ENCODE measurements around the gene RIPOR2. TPM values are rescaled to one million over a fixed set of nuclear protein-coding genes. Genes with fewer than 3 reads are reported as not detected.

The RIPOR2 gene
- total and polyA plus RNA-seq, 2 of the 13 experiments (the other 11 are each of a cell fraction or from before 2014, with no cell fraction given): 0.02 to 0.05 TPM

- 0 out of 5 replicates have a peak, but pooled peaks cover 0 to 3% of the 10 kb centered on the region in 2 experiments for H3K27me3 ChIP-seq (ENCODE audit: control insufficient read depth in 1 of 2, insufficient read depth in 2 of 2, low read length in 2 of 2)
- WGBS (ENCODE audit: low lambda C conversion rate): 17% methylated on average over 2 of the region's 2 CpGs
- peaks cover 13% of the 10 kb centered on the region for H3K4me1 ChIP-seq (ENCODE audit: insufficient read depth, low read length)
- intact Hi-C loops (cut with micrococcal nuclease; ENCODE audit: unreplicated experiment): no loop called here
- ATAC-seq (no peak), FAIRE-seq (no peak), DNase-seq (ENCODE audit: low spot score) (no peak)
- no peaks in the 10 kb centered on the region for H4K20me1 ChIP-seq (ENCODE audit: insufficient read depth, low read length)
- TF ChIP-seq REL (CRISPR knock-in tag; conservative IDR thresholded peaks at IDR 0.05): no peak
- TF ChIP-seq ZFP36L1 (CRISPR knock-in tag; IDR thresholded peaks at IDR 0.05): no peak
- no peak for TF ChIP-seq PRDM10 (CRISPR knock-in tag; IDR thresholded peaks at IDR 0.05; ENCODE audit: low read depth)
- in situ Hi-C loops (cut with HindIII; ENCODE audit: extremely low pct_ligation_motif_present, low pct_unique_long_range_greater_than_20kb): no loop called here
- H3K9ac ChIP-seq (ENCODE audit: insufficient read depth, low read depth, low read length): no peak overlapping the region
- no TSS peak for BruUV-seq (replicated peaks)
- no peak overlapping the region for H2AFZ ChIP-seq (ENCODE audit: low read length)
- no peaks in the 10 kb centered on the region for H3K79me2 ChIP-seq (ENCODE audit: insufficient read depth, low read length)
- no peak overlapping the region for H3K27ac ChIP-seq (ENCODE audit: extremely low read length, insufficient read depth, low read length)
- H3K4me3 ChIP-seq (replicated peaks in 1 of 3; ENCODE audit: insufficient read depth in 1 of 3, low read depth in 2 of 3, low read length in 3 of 3): no peak overlapping the region
- POLR2A ChIA-PET: no interaction called here
- CTCF ChIA-PET (ENCODE audit: low intra/inter-chr PET ratio, low total read pairs): no interaction called here
- no peaks in the 10 kb centered on the region for H3K36me3 ChIP-seq (replicated peaks in 1 of 2; ENCODE audit: control insufficient read depth in 1 of 2, insufficient read depth in 2 of 2, low read length in 2 of 2)
- no peak overlapping the region for H3K4me2 ChIP-seq (ENCODE audit: low read depth, low read length)
- no peaks in the 10 kb centered on the region for H3K9me3 ChIP-seq (ENCODE audit: low read length)
Measured at GRCh38 chr6:24924580-24925356, 11.0 kb downstream of the RIPOR2 start.
